Stimulated activated naive CD4-positive, alpha-beta T cell (primary cell): ENCODE results near the gene PLAGL1.
"Not testable (repeated sequence)": the region's sequence is repeated elsewhere in the genome, so short reads cannot be mapped to it uniquely, and the experiment has no call there.

Experiments
- DNase-seq, 6 experiments: peaks; one replicate each; lab custom pipeline; 2025; lab: John Stamatoyannopoulos, UW

Gene PLAGL1, protein sequence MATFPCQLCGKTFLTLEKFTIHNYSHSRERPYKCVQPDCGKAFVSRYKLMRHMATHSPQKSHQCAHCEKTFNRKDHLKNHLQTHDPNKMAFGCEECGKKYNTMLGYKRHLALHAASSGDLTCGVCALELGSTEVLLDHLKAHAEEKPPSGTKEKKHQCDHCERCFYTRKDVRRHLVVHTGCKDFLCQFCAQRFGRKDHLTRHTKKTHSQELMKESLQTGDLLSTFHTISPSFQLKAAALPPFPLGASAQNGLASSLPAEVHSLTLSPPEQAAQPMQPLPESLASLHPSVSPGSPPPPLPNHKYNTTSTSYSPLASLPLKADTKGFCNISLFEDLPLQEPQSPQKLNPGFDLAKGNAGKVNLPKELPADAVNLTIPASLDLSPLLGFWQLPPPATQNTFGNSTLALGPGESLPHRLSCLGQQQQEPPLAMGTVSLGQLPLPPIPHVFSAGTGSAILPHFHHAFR

DNA sequence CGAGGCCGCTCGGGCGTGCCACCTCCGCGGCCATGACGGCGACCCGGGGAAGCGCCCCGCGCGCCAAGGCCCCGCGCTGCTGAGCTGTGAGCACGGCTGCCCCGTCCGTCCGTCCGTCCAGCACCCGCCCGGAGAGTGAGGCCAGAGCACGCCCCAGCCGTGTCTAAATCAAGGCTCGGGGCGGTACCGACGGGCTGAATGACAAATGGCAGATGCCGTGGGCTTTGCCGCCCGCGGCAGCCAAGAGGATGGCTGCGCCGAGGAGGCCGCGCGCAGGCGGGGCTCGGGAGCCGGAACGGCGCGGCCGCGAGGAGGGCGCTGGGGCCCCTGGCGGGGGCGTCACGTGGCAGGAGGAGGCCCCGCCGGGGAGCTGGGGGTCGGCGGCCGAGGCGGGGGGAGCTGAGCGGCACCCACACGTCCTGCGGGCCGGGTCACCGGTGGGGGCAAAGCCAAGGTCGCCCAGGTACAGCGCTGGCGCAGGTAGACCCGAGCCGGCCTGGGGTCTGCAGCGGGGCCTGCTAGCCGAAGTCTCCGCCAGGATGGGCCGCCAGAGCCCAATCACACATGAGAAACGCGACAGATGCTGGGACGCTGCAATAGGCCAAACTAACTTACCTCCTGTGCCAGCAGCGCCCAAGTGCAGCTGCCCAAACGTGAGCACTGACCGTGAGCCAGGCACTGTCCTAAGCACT, at the start of gene PLAGL1:
PLAGL1 (minus strand) TSS at position 140 of the 692 bp plus-strand sequence. CDS start 60,123 bp downstream, outside the sequence.
- DNase-seq = no peak

DNA sequence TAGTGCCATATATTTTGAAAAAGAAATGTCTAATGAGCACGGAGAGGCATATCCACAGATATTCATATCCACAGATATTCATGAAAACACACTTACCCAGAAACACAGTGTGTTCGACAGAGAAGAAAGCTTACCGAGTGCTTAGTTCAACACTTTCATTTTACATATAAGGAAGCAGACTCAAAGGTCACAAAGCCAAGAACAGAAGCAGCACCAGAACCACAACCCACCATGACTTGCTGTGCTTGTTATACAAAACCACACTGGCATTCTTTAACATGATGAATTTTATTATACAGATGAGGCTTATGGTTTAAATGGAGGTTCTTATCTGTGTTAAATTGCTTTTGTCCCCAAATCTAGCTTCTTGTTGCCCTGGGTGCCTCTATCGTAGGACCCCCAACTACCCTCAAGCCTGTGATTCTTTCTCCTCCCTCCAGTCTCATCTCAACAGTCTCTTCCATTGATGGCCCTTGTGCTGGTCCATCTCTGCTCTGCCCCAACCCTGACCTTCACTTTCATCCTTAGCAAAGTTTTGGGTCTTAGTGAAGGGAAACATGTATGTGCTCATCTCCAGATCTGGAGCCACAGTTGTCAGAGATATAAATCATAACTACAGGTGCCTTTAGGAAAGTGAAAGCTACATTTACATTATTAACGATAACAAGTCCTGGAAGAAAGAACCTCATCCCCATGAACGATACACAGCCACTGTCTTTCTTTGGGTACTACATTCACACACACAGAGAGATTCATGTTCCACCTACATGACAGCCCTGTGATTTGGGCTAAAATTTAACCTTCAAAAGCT, 47.3 kb upstream of the PLAGL1 start:
- peak in 5 of 6 experiments; percentile 6 to 70 (median 48) for DNase-seq

DNA sequence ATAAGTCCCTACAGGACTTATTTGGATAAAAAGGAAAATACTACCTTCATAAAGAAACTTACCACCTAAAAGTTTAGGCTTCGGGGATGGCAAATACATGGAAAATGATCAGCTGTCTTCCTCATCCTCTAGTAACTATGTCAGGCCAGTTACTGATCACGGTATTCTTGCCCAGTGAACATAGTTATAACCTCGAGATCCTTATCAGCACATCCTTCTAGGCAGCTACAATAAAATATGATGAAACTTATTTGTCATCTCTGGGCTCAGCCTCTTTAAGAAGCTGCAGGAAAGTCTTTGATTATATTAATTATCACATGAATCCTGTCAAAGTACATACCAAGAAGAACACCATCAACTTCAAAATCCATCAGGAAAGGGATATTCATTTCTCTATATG, 45.5 kb upstream of the PLAGL1 start:
- no peak for DNase-seq

DNA sequence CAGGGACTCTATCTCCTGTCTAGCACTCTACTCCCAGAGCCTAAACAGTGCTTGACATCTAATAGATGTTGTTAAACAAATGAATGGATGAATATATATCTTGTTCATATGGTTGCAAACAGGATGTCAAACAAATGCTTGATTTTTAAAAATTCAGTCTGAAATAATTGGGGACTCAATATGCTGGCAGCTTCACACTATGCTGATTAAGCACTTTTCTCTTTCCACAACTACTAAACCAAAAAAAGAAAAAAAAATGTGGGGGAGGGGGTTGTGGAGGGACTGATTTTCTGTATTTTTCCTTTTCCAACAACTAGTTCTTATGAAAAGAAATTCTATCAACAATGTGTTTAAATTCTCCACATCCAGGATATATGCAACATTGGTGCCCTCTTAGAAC, 44.4 kb upstream of the PLAGL1 start:
- no peak for DNase-seq

DNA sequence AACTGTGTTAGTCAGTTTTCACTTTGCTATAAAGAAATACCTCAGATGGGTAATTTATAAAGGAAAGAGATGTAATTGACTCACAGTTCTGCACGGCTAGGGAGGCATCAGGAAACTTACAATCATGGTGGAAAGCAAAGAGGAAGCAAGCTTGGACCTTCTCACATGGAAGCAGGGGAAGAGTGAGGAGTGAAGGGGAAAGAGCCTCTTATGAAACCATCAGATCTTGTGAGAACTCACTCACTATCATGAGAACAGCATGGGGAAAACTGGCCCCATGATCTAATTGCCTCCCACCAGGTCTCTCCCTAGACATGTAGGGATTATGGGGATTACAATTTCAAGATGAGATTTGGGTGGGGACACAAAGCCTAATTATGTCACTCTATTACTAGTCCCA, 41.3 kb upstream of the PLAGL1 start:
- DNase-seq = no peak

DNA sequence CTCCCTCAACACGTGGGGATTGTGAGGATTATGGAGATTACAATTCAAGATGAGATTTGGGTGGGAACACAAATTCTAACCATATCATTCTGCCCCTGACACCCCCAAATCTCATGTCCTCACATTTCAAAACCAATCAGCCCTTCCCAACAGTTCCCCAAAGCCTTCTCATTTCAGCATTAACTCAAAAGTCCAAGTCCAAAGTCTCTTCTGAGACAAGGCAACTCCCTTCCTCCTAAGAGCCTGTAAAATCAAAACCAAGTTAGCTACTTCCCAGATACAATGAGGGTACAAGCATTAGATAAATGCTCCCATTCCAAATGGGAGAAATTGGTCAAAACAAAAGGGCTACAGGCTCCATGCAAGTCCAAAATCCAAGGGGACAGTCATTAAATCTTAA, 39.6 kb upstream of the PLAGL1 start:
- DNase-seq = no peak

DNA sequence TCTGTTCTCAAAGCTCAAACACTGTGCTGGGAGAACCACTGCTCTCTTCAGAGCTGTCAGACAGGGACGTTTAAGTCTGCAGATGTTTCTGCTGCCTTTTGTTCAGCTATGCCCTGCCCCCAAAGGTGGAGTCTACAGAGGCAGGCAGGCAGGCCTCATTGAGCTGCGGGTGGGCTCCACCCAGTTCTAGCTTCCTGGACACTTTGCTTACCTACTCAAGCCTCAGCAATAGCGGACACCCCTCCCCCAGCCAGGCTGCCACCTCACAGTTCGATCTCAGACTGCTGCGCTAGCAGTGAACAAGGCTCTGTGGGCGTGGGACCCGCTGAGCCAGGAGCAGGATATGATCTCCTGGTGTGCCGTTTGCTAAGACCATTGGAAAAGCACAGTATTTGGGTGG, 38.6 kb upstream of the PLAGL1 start:
- not testable (repeated sequence) for DNase-seq

DNA sequence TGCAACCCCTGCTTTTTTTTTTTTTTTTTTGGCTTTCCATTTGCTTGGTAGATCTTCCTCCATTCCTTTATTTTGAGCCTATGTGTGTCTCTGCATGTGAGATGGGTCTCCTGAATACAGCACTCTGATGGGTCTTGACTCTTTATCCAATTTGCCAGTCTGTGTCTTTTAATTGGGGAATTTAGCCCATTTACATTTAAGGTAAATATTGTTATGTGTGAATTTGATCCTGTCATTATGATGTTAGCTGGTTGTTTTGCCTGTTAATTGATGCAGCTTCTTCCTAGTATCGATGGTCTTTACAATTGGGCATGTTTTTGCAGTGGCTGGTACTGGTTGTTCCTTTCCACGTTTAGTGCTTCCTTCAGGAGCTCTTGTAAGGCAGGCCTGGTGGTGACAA, 36.9 kb upstream of the PLAGL1 start:
- not testable (repeated sequence) for DNase-seq

DNA sequence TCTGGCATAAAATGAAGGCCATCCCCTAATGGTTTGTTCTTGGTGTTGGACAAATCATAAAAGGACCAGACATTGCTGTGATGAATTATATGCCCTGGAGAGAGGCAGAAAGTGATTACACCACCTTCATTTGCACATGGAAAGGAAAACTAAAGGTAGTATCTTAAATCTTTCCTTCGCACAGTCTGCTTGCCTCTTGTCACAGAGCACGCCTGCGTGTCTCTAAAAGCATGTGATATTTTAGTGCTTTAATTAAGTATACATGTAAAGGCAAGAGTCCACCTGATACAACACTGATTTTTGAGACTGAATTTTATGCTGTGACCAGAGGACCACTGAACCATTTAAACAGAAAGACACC, 28.8 kb upstream of the PLAGL1 start:
- no peak for DNase-seq

DNA sequence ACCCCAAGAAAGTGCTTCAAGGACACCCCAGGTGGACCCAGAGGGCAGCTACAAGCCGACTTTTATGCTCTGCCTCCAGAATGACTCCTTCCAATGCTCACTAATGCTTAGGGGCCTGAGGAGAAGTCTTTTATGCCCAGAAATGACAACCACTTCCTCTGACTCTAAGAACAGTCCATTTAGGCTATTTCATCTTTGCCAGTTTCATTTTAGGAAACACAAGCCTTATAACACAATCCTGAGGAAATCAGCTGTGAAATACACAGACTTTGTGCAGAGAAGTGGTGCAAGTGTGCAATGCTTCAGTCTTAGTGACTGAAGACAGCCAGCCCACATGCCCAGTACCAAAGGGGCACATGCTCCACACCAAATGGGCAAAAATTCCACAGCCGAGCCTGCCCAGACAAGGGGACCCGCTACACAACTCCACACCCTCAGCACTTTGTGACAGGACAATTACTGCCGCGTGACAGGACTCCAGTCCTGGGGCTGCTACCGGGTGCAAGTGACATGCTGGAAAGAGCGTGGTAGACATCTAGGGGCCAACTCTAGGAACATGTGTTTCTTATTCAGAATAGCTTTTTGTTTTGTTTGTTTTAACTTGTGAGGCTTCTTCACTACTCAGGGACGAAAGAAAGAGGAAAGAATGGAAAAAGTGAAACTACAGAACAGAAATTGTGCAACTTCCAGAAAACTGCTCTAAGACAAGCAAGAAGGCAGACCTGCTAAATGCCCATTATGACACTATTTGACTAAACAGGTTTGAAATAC, 28.2 kb upstream of the PLAGL1 start:
- DNase-seq = peak in 2 of 6 experiments; percentile 6 to 14

DNA sequence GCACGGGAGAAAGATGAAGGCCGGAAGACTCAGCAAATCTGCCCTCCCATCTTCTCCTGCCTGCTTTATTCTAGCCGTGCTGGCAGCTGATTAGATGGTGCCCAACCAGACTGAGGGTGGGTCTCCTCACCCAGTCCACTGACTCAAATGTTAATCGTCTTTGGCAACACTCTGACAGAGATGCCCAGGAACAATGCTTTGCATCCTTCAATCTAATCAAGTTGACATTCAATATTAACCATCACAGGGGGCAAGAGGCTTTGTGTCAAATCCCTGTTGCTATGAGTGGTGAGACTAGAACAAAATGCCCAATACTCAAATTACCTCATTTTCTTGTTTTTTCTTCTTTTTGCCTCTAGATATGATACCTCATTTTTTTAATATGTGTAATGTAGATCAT, 27.4 kb upstream of the PLAGL1 start:
- DNase-seq = no peak

DNA sequence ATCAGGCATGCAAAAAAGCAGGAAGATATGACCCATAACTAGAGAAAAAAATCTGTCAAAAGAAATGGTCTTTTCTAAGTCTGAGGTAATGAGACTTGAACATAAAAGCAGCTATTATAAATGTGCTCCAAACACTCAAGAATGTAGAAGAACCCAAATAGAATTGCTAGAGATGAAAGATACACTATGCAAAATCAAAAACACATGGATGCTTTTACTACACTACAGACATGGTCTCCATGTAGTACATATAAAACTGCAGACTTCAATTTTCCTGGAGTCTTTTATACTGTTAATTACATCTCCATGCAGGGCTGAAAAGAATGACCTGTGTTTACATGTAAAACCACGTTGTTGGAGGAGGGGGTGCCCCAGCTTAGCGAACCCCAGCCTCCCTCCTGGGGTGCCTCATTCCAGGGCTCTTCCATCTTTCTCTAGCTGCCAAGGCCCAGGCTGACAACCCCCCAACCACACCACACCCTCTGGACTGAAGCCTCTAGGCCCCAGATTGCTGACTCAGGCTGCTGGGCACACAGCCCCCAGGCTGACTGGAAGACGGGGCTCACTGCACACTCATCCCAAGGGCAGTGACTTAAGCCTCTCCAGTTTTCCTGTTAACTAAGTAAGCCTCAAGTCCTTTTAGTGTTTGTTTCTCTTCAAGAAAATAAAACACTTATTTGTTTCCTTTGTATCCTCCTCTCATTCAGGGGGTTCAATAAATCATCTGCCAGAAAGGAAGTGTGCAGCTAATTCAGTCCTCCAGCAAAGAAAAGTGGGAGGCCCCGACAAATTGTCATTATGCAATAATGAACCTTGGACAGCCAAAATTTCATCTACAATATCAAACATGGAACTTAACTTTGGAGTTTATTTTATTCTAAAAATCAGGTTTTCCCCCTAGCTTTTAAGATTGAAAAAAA, 26.0 kb upstream of the PLAGL1 start:
- no peak for DNase-seq

DNA sequence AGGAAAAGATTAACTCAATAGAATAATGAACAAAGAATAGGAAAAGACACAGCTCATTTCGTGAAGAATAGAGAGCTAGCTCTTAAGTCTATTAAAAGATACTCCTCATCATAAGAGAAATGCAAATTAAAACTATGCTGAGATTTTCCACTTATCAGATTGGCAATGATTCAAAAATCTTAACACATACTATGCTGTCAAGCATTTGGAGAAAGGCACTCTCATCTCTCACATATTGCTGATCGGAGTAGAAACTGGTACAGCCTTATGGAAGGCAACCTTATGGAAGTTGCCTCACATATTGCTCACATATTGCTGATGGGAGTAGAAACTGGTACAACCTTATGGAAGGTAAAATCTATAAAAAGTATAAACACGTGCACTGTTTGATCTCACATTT, 21.4 kb upstream of the PLAGL1 start:
- no peak for DNase-seq

DNA sequence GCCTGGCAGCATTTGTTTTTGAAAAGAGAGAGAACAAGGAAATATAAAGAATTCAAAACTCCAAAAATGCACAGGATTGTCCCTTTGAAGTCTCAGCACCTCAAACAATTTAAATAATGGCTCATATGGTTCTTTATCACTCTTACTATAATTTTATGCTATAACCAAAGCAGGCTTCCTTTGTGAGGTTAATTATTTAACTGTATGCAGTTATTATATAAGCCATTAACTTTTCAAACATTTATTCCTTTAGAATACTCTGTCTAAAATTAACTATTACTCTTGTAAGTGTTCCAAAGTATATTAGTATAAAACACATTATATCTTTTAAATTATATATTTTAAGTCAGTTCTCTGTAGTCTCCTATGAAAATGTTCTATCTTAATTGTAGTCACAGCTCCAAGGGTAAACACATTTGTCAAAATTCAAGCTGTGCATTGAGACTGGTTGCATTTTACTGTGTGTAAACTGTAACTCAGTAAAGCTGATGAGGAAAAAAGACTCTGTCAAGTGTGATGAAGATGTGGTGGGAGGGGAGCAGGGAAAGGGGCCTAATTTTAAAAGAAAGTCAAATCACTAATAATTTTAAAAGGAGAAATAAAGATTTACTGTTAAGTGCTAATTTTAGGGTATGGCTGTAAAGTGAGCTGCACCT, 20.0 kb upstream of the PLAGL1 start:
- DNase-seq = no peak

DNA sequence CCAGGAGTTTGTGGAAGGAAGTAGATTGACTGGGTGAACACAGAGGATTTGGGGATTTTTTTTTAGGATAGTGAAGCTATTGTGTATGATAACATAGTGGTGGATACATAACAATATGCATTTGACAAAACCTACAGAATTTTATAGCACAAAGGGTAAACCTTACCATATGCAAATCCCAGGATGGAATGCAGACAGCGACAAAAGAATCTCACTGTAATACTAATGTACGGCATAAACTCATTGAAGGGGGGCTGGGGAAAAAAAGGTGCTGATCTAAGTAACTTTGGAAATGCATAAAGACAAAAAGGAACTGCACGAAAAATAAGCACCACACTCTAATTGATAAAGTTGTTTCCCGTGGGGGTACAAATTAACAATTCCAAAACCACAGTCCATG, 15.2 kb upstream of the PLAGL1 start:
- no peak for DNase-seq

DNA sequence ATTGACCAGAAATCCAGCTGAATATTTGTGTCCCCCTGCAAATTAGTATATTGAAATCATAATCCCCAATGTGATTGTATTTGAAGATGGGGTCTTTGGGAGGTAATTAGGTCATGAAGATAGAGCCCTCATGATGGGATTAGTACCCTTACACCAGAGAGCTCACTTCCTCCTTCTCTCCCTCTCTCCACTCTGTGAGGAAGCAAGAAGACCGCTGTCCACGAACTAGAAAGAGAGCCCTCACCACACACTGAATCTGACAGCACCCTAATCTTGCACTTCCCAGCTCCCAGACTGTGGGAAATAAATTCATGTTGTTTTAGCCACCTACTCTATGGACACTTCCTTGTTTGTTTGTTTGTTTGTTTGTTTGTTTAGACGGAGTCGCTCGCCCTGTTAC, 11.9 kb upstream of the PLAGL1 start:
- DNase-seq = no peak

DNA sequence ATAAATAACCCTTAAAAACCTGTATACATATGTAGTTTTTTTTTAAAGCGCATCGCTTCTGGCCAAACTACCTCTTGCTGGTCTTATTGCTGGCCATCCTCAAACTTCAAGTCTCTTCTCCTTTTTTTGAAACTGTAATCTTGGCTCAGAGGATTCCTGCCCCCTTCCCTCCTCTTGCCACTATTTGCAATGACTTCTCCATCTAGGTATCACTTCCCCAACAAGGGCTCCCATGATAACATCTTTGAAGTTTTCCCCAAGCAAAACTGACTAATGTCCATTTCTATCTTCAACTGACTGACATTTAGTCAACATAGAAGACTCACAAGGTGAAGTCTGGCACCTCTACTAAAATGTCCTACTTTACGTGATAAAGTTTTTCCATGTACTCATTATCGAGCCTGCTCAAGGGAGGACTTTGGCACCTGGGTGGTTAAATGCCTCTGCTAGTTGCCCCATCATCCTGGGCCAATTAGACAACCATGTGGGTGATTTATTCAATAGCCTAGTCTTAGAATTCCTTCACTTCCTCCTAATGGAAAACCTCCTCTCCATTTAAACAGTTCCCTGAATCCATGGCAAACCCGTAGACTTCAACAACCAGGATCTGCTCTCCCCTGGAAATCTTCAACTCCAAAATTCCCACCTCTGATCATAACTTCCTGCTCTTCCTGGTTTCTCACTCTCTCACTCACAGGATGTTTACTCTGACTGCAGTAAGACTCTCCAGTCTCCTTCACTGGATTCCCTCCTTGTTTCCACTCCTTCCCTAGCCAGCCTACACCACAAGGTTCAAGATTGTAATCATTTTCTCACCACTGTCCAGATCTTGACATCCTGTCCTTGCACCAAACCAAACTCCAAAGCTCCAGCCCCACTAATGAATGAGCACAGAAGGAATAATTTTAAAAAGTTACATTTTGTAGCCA, 9.4 kb upstream of the PLAGL1 start:
- no peak for DNase-seq

DNA sequence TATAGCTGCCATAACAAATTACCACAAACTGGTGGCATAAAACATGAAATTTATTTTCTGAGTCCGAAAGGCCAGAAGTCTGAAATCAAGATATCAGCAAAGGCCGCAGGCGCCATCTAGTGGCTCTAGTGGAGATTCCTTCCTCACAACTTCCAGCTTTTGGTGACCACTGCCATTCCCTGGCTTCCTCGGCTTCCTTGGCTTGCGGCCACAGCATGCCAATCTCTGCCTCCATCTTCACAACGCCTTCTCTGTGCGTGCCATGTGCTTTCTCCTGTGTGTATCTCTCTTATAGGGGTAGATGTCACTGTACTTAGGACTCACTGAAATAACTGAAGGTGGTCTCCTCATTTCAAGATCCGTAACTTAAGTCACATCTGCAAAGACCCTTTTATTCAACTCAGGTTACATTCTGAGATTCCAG, 5.4 kb upstream of the PLAGL1 start:
- peak; percentile 17 to 64 (median 40) for DNase-seq

DNA sequence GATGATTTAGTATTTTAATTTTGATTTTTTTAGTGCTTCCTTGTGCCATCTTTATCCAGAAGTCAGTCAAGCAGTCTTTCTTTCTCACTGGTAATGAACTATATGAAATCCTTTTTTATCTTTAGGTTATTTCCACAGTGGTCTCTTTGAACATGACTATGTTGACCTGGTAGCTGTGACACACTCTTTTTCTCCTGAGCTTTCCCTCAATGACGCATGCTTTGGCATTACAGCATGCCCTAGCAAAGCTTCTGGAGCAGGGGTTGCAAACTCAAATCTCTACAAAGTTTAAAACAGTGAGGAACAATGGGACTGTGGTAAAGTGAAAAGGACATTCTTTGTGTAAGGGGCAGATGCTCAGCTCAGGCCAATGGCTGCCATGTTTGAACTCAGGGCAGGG, 4.5 kb upstream of the PLAGL1 start:
- DNase-seq = no peak
